HepG2 (cell line): ENCODE measurements around the gene HPD. TPM values are rescaled to one million over a fixed set of nuclear protein-coding genes. Genes with fewer than 3 reads are reported as not detected.
A peak's percentile ranks its signal among the peaks of the same experiment; 100 is the strongest.

Source experiments
- ATAC-seq: fragments of 200-7000 bp; cut with Tn5 transposase; 3 replicates; pipeline ENCODE4 v1.9.1; 2020; ENCODE audit warnings: mild to moderate bottlenecking, moderate library complexity
- BruUV-seq: library from RNA; stranded (reverse); fragments of 400-500 nt; replicated peaks from 2 replicates; lab custom pipeline; 2021; lab: Mats Ljungman, UMichigan
- CTCF ChIA-PET: fragments of 300-600 bp; formaldehyde crosslinking; extraction: SDS; loops from one replicate; lab custom pipeline; 2021; ENCODE audit warnings: low total read pairs, inconsistent platforms, low intra/inter-chr PET ratio; lab: Yijun Ruan, JAX
- POLR2A ChIA-PET: fragments of 350-600 bp; sonication (Branson Sonifier 250); formaldehyde crosslinking; loops from one replicate; lab custom pipeline; 2020; ENCODE audit warnings: antibody characterized with exemption, inconsistent platforms; lab: Yijun Ruan, JAX
- DNase-seq: peaks from one replicate; pipeline ENCODE4 v3.0.0-alpha.2; 2015; ENCODE audit warnings: low spot score
- FAIRE-seq: peaks from 3 replicates; lab custom pipeline; 2011; peaks lifted over from hg19 to GRCh38; lab: Jason Lieb, UNC
- H2AFZ ChIP-seq: one replicate; pipeline ENCODE4 v1.6.1; 2011; ENCODE audit warnings: low read length, inconsistent platforms
- H3K27ac ChIP-seq: fragments of 300-600 bp; 3 replicates; pipeline ENCODE4 v1.8.0; 2011; ENCODE audit warnings: mixed run types, mild to moderate bottlenecking, mixed read lengths, low read length, inconsistent platforms; ENCODE audit not compliant: insufficient read depth; ENCODE audit errors: extremely low read length
- H3K27me3 ChIP-seq, 2 experiments: fragments of 200-600 bp in 1 of 2; 2 replicates in 1 of 2; 3 replicates in 1 of 2; pipeline versions ENCODE4 v1.6.0 to v1.8.0; 2011; ENCODE audit warnings: low read length in 2 of 2, mild to moderate bottlenecking in 2 of 2, moderate library complexity in 2 of 2, inconsistent platforms in 1 of 2; ENCODE audit not compliant: insufficient read depth in 2 of 2, control insufficient read depth in 1 of 2
- H3K36me3 ChIP-seq, 2 experiments: fragments of 200-600 bp in 1 of 2; replicated peaks in 1 of 2; 2 replicates in 1 of 2; 3 replicates in 1 of 2; pipeline versions ENCODE4 v1.5.1 to v1.8.0; 2011; ENCODE audit warnings: low read length in 2 of 2, inconsistent platforms in 1 of 2; ENCODE audit not compliant: insufficient read depth in 2 of 2, control insufficient read depth in 1 of 2
- H3K4me1 ChIP-seq: 2 replicates; pipeline ENCODE4 v1.5.1; 2012; ENCODE audit warnings: low read length, inconsistent platforms; ENCODE audit not compliant: insufficient read depth
- H3K4me2 ChIP-seq: 2 replicates; pipeline ENCODE4 v1.6.0; 2011; ENCODE audit warnings: low read depth, low read length, inconsistent platforms
- H3K4me3 ChIP-seq, 3 experiments: fragments of 200-600 bp in 1 of 3; sonication (generic), shearing (Covaris generic) in 1 of 3; replicated peaks in 1 of 3; 2 replicates each; pipeline ENCODE4 v1.5.1; 2011 to 2016; ENCODE audit warnings: low read length in 3 of 3, inconsistent platforms in 2 of 3, low read depth in 2 of 3, mild to moderate bottlenecking in 2 of 3, control low read depth in 1 of 3, mixed read lengths in 1 of 3; ENCODE audit not compliant: insufficient read depth in 1 of 3
- H3K79me2 ChIP-seq: one replicate; pipeline ENCODE4 v1.6.1; 2011; ENCODE audit warnings: low read length, inconsistent platforms; ENCODE audit not compliant: insufficient read depth
- H3K9ac ChIP-seq: 2 replicates; pipeline ENCODE4 v1.6.0; 2011; ENCODE audit warnings: mild to moderate bottlenecking, low read depth, low read length, inconsistent platforms; ENCODE audit not compliant: insufficient read depth
- H3K9me3 ChIP-seq: 2 replicates; pipeline ENCODE4 v1.5.1; 2012; ENCODE audit warnings: mild to moderate bottlenecking, low read length
- H4K20me1 ChIP-seq: 2 replicates; pipeline ENCODE4 v1.6.0; 2011; ENCODE audit warnings: inconsistent platforms, mild to moderate bottlenecking, low read length, moderate library complexity; ENCODE audit not compliant: insufficient read depth
- CEBPG ChIP-seq: IDR thresholded peaks from 2 replicates; pipeline ENCODE4 v1.6.1; 2016
- CREM ChIP-seq, 2 experiments: sonication (generic) in 1 of 2; formaldehyde crosslinking in 1 of 2; IDR thresholded peaks; 2 replicates each; pipeline versions ENCODE4 v1.4.0 to v1.6.1; 2016 to 2020; ENCODE audit warnings: antibody characterized with exemption in 1 of 2, mild to moderate bottlenecking in 1 of 2, missing genetic modification reagents in 1 of 2
- NONO ChIP-seq, 2 experiments: fragments of 450-650 bp in 1 of 2; sonication (generic) in 1 of 2; formaldehyde crosslinking in 1 of 2; IDR thresholded peaks in 1 of 2; conservative IDR thresholded peaks in 1 of 2; 2 replicates each; pipeline versions ENCODE4 v1.6.1 to v1.8.0; 2017 to 2022; ENCODE audit warnings: mild to moderate bottlenecking in 1 of 2, missing genetic modification reagents in 1 of 2, moderate library complexity in 1 of 2
- TEAD3 ChIP-seq: optimal IDR thresholded peaks from 2 replicates; pipeline ENCODE3; 2016; ENCODE audit warnings: borderline replicate concordance
- THAP11 ChIP-seq: IDR thresholded peaks from 2 replicates; pipeline ENCODE4 v1.6.1; 2016; ENCODE audit warnings: missing biosample characterization, missing genetic modification reagents
- ZNF138 ChIP-seq: sonication (generic); formaldehyde crosslinking; IDR thresholded peaks from 2 replicates; pipeline ENCODE4 v1.5.0; 2020; ENCODE audit warnings: mild to moderate bottlenecking, low read depth, missing genetic modification reagents
- ZNF569 ChIP-seq: sonication (generic); formaldehyde crosslinking; IDR thresholded peaks from 2 replicates; pipeline ENCODE4 v1.5.0; 2020; ENCODE audit warnings: mild to moderate bottlenecking, missing genetic modification reagents, moderate library complexity, borderline replicate concordance
- ZNF607 ChIP-seq: sonication (generic); formaldehyde crosslinking; IDR thresholded peaks from 2 replicates; pipeline ENCODE4 v1.5.1; 2020; ENCODE audit warnings: missing genetic modification reagents, mild to moderate bottlenecking, borderline replicate concordance
- WGBS: methylation state at CpG from one replicate; pipeline ENCODE4 v1.1.6; 2017; ENCODE audit warnings: low lambda C conversion rate; 5-methylcytosine and 5-hydroxymethylcytosine counted together
- in situ Hi-C: cut with HindIII; loops from 2 replicates; pipeline ENCODE4 v1.10.0; 2017; ENCODE audit warnings: low pct_unique_long_range_greater_than_20kb; ENCODE audit not compliant: extremely low pct_ligation_motif_present
- intact Hi-C: fragments of 100-400 bp; cut with micrococcal nuclease; formaldehyde crosslinking; loops from one replicate; pipeline ENCODE4 v1.10.0; 2022; ENCODE audit not compliant: unreplicated experiment
- polyA plus RNA-seq, 8 experiments: library from polyadenylated mRNA; depleted of rRNA in 3 of 8; stranded (reverse) in 7 of 8; unstranded in 1 of 8; fragments of >200 nt; fragmentation: Illumina TruSeq in 4 of 8; extraction: Trizol in 4 of 8; gene quantifications; 2 replicates each; pipeline versions ENCODE4 v1.2.1 to v1.2.3, GENCODE V29; 2011 to 2016; ENCODE audit warnings: low read depth in 4 of 8, missing spikeins in 1 of 8, mixed read lengths in 1 of 8; ENCODE audit not compliant: insufficient read depth in 1 of 8
- total RNA-seq, 5 experiments: library from RNA; depleted of rRNA; stranded (reverse); fragments of >200 nt; fragmentation: Illumina TruSeq; extraction: Trizol; gene quantifications; 2 replicates each; pipeline ENCODE4 v1.2.3, GENCODE V29; 2016; ENCODE audit warnings: low read depth in 1 of 5
- TF ChIP-seq, protein P1 (sequence below): sonication (generic); formaldehyde crosslinking; IDR thresholded peaks from 2 replicates; pipeline ENCODE4 v1.5.0; 2020; ENCODE audit warnings: missing genetic modification reagents
- TF ChIP-seq, protein P2 (sequence below): sonication (generic); formaldehyde crosslinking; IDR thresholded peaks from 2 replicates; pipeline ENCODE4 v1.5.0; 2020; ENCODE audit warnings: mild to moderate bottlenecking, missing genetic modification reagents

HPD gene
- total and polyA plus RNA-seq, 2 of the 13 experiments (the other 11 are each of a cell fraction or from before 2014, with no cell fraction given) = 120 to 195 TPM

DNA sequence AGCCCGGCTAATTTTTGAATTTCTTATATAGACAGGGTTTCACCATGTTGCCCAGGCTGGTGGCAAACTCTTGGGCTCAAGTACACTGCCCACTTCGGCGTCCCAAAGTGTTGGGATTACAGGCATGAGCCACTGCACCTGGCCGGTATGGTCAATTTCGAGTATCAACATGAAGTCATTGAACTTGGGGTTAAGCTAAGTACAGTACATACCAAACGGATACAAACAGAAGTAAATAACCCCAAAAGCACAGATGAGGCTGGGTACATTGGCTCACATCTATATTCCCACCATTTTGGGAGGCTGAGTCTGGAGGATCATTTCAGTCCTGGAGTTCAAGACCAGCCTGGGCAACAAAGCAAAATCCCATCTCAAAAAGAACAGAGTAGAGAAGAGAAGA lies 16.9 kb upstream of the HPD start:
- ATAC-seq = no peak
- DNase-seq = no peak
- Histone ChIP-seq H3K4me2 (peak overlapping the region; percentile 22), H3K27ac (peak overlapping the region; percentile 74), H3K36me3 (no peaks in the 10 kb centered on the region), H4K20me1 (no peaks in the 10 kb centered on the region), H3K4me1 (peaks cover 29% of the 10 kb centered on the region), H3K9me3 (no peaks in the 10 kb centered on the region), H3K9ac (peak overlapping the region; percentile 16; the same call in 1 of the 2 replicates), H3K79me2 (no peaks in the 10 kb centered on the region), H2AFZ (no peak overlapping the region), H3K4me3 (no peak overlapping the region), H3K27me3 (no peaks in the 10 kb centered on the region)
- CTCF ChIA-PET = no interaction called here
- intact Hi-C loops (no loop called here), in situ Hi-C loops (no loop called here)
- POLR2A ChIA-PET = interaction anchor here (0.9 to 3.7 kb wide), 6 partner anchors 13 to 78 kb away, joined by 3 to 52 read pairs (median 8); partner anchors contain the start of genes HPD, PSMD9 and SETD1B
- no peak for FAIRE-seq
- BruUV-seq = no TSS peak
- TF ChIP-seq NONO (IDR thresholded peaks at IDR 0.05) = no peak
- TF ChIP-seq NONO (CRISPR knock-in tag; conservative IDR thresholded peaks at IDR 0.05) = no peak
- TF ChIP-seq TEAD3 (CRISPR knock-in tag) = no peak
- TF ChIP-seq CEBPG = no peak
- TF ChIP-seq, protein P1, sequence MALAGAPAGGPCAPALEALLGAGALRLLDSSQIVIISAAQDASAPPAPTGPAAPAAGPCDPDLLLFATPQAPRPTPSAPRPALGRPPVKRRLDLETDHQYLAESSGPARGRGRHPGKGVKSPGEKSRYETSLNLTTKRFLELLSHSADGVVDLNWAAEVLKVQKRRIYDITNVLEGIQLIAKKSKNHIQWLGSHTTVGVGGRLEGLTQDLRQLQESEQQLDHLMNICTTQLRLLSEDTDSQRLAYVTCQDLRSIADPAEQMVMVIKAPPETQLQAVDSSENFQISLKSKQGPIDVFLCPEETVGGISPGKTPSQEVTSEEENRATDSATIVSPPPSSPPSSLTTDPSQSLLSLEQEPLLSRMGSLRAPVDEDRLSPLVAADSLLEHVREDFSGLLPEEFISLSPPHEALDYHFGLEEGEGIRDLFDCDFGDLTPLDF (CRISPR knock-in tag) = no peak
- TF ChIP-seq, protein P2, sequence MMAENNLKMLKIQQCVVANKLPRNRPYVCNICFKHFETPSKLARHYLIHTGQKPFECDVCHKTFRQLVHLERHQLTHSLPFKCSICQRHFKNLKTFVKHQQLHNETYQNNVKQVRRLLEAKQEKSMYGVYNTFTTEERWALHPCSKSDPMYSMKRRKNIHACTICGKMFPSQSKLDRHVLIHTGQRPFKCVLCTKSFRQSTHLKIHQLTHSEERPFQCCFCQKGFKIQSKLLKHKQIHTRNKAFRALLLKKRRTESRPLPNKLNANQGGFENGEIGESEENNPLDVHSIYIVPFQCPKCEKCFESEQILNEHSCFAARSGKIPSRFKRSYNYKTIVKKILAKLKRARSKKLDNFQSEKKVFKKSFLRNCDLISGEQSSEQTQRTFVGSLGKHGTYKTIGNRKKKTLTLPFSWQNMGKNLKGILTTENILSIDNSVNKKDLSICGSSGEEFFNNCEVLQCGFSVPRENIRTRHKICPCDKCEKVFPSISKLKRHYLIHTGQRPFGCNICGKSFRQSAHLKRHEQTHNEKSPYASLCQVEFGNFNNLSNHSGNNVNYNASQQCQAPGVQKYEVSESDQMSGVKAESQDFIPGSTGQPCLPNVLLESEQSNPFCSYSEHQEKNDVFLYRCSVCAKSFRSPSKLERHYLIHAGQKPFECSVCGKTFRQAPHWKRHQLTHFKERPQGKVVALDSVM (CRISPR knock-in tag) = no peak; the same call in 1 of the 2 replicates
- no peak for TF ChIP-seq ZNF138
- TF ChIP-seq CREM (IDR thresholded peaks at IDR 0.05) = no peak
- TF ChIP-seq CREM (CRISPR knock-in tag; IDR thresholded peaks at IDR 0.05) = no peak
- TF ChIP-seq ZNF569 (CRISPR knock-in tag) = no peak
- no peak for TF ChIP-seq THAP11 (CRISPR knock-in tag)
- TF ChIP-seq ZNF607 (CRISPR knock-in tag) = no peak
- WGBS = 91% methylated on average over 6 of the region's 6 CpGs
